HepG2 (cell line): ENCODE measurements around the gene IFT52. TPM values are rescaled to one million over a fixed set of nuclear protein-coding genes. Genes with fewer than 3 reads are reported as not detected.

ENCODE experiments used
- ARID3A ChIP-seq: IDR thresholded peaks from 2 replicates; pipeline ENCODE4 v1.6.1; 2012; ENCODE audit warnings: low read depth, low read length, improper control_type of control experiment
- FOXC1 ChIP-seq: sonication (generic); formaldehyde crosslinking; IDR thresholded peaks from 2 replicates; pipeline ENCODE4 v1.8.0; 2022; ENCODE audit warnings: mild to moderate bottlenecking, missing genetic modification reagents, borderline replicate concordance
- KAT8 ChIP-seq: IDR thresholded peaks from 2 replicates; pipeline ENCODE4 v1.6.1; 2016; ENCODE audit warnings: missing genetic modification reagents, missing compliant biosample characterization
- ZBTB42 ChIP-seq: sonication (generic); formaldehyde crosslinking; IDR thresholded peaks from 2 replicates; pipeline ENCODE4 v1.5.0; 2020; ENCODE audit warnings: mild to moderate bottlenecking, missing genetic modification reagents
- ZFP41 ChIP-seq: sonication (generic); formaldehyde crosslinking; IDR thresholded peaks from 2 replicates; pipeline ENCODE4 v1.4.0; 2020; ENCODE audit warnings: mild to moderate bottlenecking, missing genetic modification reagents, borderline replicate concordance
- ZHX2 ChIP-seq, 2 experiments: sonication (generic) in 1 of 2; formaldehyde crosslinking in 1 of 2; IDR thresholded peaks; 2 replicates each; pipeline versions ENCODE4 v1.6.1 to v1.9.0; 2014 to 2022; ENCODE audit warnings: antibody characterized with exemption in 1 of 2, borderline replicate concordance in 1 of 2, inconsistent platforms in 1 of 2, low read depth in 1 of 2, missing genetic modification reagents in 1 of 2
- ZNF263 ChIP-seq: sonication (generic); formaldehyde crosslinking; IDR thresholded peaks from 2 replicates; pipeline ENCODE4 v1.4.0; 2020; ENCODE audit warnings: missing genetic modification reagents
- ZNF772 ChIP-seq: sonication (generic); formaldehyde crosslinking; IDR thresholded peaks from 2 replicates; pipeline ENCODE4 v1.5.0; 2020; ENCODE audit warnings: mild to moderate bottlenecking, missing genetic modification reagents
- ZNF816 ChIP-seq: sonication (generic); formaldehyde crosslinking; IDR thresholded peaks from 2 replicates; pipeline ENCODE4 v1.8.0; 2022; ENCODE audit warnings: missing genetic modification reagents, mild to moderate bottlenecking, borderline replicate concordance
- polyA plus RNA-seq, 8 experiments: library from polyadenylated mRNA; depleted of rRNA in 3 of 8; stranded (reverse) in 7 of 8; unstranded in 1 of 8; fragments of >200 nt; fragmentation: Illumina TruSeq in 4 of 8; extraction: Trizol in 4 of 8; gene quantifications; 2 replicates each; pipeline versions ENCODE4 v1.2.1 to v1.2.3, GENCODE V29; 2011 to 2016; ENCODE audit warnings: low read depth in 4 of 8, missing spikeins in 1 of 8, mixed read lengths in 1 of 8; ENCODE audit not compliant: insufficient read depth in 1 of 8
- total RNA-seq, 5 experiments: library from RNA; depleted of rRNA; stranded (reverse); fragments of >200 nt; fragmentation: Illumina TruSeq; extraction: Trizol; gene quantifications; 2 replicates each; pipeline ENCODE4 v1.2.3, GENCODE V29; 2016; ENCODE audit warnings: low read depth in 1 of 5
- TF ChIP-seq, protein P1 (sequence below): sonication (generic); formaldehyde crosslinking; IDR thresholded peaks from 2 replicates; pipeline ENCODE4 v1.5.1; 2020; ENCODE audit warnings: missing genetic modification reagents, mild to moderate bottlenecking, borderline replicate concordance

Gene IFT52
- total and polyA plus RNA-seq, 2 of the 13 experiments (the other 11 are each of a cell fraction or from before 2014, with no cell fraction given) = 48.0 to 64.0 TPM

- TF ChIP-seq ZHX2 (IDR thresholded peaks at IDR 0.05; ENCODE audit: low read depth) = peak; percentile 73
- no peak; the same call in 1 of the 2 replicates for TF ChIP-seq ZHX2 (CRISPR knock-in tag; IDR thresholded peaks at IDR 0.05; ENCODE audit: borderline replicate concordance)
- TF ChIP-seq ZNF263 (CRISPR knock-in tag) = peak; percentile 50; the same call in 1 of the 2 replicates
- peak; percentile 52 for TF ChIP-seq ZNF772 (CRISPR knock-in tag)
- peak; percentile 93 for TF ChIP-seq ZNF816
- TF ChIP-seq, protein P1, sequence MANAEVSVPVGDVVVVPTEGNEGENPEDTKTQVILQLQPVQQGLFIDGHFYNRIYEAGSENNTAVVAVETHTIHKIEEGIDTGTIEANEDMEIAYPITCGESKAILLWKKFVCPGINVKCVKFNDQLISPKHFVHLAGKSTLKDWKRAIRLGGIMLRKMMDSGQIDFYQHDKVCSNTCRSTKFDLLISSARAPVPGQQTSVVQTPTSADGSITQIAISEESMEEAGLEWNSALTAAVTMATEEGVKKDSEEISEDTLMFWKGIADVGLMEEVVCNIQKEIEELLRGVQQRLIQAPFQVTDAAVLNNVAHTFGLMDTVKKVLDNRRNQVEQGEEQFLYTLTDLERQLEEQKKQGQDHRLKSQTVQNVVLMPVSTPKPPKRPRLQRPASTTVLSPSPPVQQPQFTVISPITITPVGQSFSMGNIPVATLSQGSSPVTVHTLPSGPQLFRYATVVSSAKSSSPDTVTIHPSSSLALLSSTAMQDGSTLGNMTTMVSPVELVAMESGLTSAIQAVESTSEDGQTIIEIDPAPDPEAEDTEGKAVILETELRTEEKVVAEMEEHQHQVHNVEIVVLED (CRISPR knock-in tag) = peak; percentile 100
- TF ChIP-seq KAT8 (CRISPR knock-in tag) = peak; percentile 95
- TF ChIP-seq FOXC1 (CRISPR knock-in tag) = peak; percentile 41; the same call in 1 of the 2 replicates
- TF ChIP-seq ZBTB42 (CRISPR knock-in tag) = peak; percentile 92
- peak; percentile 37; the same call in 1 of the 2 replicates for TF ChIP-seq ARID3A
- no peak for TF ChIP-seq ZFP41 (CRISPR knock-in tag)
These were observed at the start of gene IFT52 (continued) for GRCh38 chr20:43590392-43591303.
